ENCODE measurements around the gene RICTOR. TPM values are rescaled to one million over a fixed set of nuclear protein-coding genes. Genes with fewer than 3 reads are reported as not detected.

RICTOR gene
- total RNA-seq, 1 experiment from 2014 or later, result 21.0 TPM

DNA sequence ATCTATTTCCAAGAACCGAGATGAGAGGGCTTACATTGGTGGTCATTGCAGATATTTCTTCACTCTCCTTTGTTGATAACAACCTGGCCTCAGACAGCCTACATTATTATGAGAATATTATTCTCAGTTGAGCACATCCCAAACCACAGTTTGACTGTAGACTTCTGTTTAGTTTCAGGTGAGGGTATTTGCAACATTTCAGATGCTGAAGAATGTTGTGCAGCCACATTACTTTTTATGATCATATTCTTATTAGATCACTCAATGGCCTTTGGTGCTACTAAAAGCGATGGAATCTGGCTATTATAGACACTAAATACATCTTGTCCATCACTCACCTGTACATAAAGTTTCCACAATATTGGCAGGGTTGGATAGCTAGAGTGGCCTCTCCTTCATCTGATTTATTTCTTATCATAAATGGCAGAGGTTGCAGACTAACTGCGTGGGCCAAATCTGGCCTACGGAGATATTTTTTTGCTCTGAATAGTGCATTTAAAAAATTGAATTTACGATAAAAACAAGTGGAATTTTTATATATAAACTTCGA, 26.2 kb upstream of the RICTOR start:
- no peak for DNase-seq (ENCODE audit: low spot score)

- DNase-seq (ENCODE audit: low spot score), result no peak
Observed at GRCh38 chr5:39099831-39100230, 25.6 kb upstream of the RICTOR start.

DNA sequence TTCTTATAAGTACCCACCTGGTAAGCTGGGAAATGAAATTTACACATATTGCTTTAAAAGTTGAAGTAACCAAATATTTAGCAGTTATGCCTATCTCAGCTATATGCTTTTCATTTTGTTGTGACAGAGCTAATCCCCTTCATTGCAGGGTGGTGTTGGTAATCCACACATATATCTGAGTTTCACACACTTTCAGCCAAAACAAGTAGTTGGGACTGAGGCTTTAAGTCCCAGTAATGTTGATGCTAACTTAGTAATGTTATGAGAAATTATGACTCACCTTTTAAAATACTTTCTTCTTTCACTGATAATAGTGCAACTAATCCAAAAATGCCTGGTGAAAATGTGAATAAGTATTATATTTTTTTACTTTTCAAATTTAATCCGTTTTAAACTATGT, 19.2 kb upstream of the RICTOR start:
- DNase-seq (ENCODE audit: low spot score), result peak; percentile 25

- DNase-seq (ENCODE audit: low spot score), result peak; percentile 71
Observed at GRCh38 chr5:39092581-39093351, 18.6 kb upstream of the RICTOR start.

GRCh38 chr5:39091940-39092580, 17.9 kb upstream of the RICTOR start:
- DNase-seq (ENCODE audit: low spot score), result no peak

DNA sequence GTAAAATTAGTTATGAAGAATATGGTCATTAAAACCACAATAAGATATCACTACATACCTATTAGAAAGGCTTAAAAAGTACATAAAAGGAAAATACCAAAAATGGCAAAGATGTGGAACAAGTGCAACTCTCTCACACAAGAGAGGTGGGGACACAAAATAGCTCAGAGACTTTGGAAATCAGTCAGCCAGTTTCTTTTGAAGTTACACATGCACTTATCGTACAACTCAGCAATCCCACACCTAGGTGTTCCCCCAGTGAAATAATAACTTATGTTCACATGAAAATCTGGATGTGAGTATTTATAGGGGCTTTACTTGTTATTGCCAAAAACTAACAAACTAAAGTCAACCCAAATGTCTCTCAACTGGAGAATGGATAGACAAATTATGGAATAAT, 9.8 kb upstream of the RICTOR start:
- DNase-seq (ENCODE audit: low spot score), result no peak

- DNase-seq (ENCODE audit: low spot score), result no peak
Observed at GRCh38 chr5:39082995-39083394, 8.8 kb upstream of the RICTOR start.

GRCh38 chr5:39080597-39081204, 6.5 kb upstream of the RICTOR start:
- DNase-seq (ENCODE audit: low spot score), result peak; percentile 66

DNA sequence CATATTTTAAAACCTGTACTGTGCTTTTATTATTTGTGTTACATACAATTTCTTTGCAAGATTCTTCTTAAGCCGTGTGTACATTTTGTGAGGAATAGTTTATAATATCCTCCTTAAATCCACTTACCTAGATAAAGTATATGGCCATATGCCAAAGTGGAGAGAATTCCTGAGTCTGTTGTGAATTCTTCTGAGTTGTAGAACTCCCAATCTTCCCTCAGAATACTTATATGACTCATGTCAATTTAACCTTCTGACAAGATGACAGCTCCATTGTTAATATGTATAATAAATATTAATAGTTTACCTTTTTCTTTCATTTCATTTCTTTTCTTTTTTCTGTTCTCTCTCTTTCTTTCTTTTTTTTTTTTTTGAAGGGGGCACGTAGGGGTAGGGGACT, 6.0 kb upstream of the RICTOR start:
- no peak for DNase-seq (ENCODE audit: low spot score)

DNA sequence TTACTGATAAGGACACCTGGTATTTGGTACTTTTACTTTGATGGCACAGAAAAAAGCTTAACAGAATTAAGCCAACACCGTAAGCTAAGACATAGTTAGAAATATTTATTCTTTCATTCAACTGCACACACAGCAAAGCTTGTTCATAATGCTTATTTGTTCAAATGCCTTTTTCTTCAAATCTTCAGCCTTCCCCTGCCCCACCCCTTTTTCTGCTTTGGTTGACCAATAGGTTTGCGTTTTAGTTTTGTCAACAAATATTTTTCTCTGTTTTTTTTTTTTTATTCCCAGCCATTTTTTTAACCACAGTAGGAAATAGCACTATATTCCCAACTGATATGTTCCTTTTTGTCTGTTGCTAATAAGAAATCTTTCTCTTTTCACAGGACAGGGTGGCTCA, 4.9 kb upstream of the RICTOR start:
- no peak for DNase-seq (ENCODE audit: low spot score)

- DNase-seq (ENCODE audit: low spot score), result peak; percentile 54
Observed at GRCh38 chr5:39076757-39077728, 2.8 kb upstream of the RICTOR start.

GRCh38 chr5:39076101-39076756, 2.0 kb upstream of the RICTOR start:
- no peak for DNase-seq (ENCODE audit: low spot score)

GRCh38 chr5:39073767-39074016, 507 bp downstream of the RICTOR start:
- no peak for DNase-seq (ENCODE audit: low spot score)

DNA sequence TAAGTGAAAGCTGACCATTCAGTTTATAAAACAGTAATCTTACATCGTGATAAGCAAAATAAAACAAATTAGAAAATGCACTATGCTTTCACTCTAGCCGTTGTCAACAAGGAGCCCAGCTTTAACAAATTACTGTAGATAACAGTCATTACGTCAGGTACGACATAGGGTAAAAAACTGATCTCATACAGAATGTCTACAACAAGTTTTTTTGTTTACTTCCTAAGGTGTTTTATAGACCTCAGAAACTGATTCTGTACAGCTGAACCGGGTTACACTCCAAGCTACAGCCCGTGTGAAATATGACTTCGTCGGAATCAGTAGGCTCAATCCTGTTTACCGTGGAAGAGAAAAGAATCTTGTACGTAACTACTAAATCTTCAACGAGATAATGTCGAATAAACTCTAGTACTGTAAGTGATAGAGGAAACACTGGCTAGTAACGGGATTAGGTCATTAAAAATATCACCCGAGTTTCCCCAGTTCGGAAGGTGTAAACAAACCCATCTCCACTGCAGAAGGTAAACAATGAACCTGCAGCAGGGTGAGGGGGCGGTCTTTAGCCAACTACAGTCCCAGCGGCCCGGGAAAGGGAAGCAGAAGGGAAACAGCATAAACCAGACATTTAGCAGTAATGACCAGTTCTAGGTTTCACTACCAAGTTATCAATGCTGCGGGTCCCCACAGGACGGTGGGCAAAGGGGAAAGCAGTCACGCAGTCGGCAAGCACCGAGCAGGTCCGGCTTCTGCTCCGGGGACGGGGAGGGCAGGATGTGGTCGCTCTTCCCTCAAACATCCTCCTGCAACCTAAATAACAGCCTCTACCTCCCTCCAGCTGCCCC, 1.1 kb downstream of the RICTOR start:
- peak; percentile 49 for DNase-seq (ENCODE audit: low spot score)

DNA sequence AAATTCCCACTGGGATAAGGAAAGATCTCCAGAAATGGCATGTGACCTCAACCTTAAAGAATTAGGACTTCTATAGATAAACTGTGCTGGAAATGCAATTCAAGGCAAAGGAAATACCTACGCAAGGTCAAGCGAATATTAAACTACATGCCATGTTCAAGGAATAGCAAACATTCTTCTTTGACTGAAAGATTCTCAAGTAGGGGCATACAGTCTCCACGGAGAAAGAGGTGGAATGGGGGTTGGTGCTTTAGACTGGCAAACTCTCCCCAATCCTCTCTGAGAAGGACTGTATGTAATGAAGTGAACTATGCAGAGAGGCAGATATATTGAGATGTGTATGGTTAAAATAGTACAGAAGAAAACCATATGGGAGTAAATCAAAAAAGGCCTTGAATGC, 6.1 kb downstream of the RICTOR start:
- DNase-seq (ENCODE audit: low spot score), result no peak

DNA sequence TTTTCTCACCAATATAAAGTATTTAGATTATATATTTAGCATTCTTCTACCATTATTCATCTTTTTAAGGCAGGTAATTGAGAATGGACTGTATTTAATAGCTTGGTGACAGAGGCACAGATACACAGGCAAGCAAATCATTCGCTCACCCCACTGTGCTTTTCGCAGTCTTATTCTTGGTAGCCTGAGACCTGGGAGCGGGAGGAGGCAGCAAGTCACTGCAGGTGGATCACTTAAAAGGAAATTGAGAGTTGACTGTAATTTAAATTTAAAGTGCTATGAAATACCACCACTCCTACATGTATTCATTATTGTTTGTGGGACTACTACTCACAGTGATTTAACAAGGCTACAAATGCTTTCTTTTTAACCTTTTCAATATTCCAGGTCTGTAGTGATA, 9.7 kb downstream of the RICTOR start:
- DNase-seq (ENCODE audit: low spot score), result no peak

DNA sequence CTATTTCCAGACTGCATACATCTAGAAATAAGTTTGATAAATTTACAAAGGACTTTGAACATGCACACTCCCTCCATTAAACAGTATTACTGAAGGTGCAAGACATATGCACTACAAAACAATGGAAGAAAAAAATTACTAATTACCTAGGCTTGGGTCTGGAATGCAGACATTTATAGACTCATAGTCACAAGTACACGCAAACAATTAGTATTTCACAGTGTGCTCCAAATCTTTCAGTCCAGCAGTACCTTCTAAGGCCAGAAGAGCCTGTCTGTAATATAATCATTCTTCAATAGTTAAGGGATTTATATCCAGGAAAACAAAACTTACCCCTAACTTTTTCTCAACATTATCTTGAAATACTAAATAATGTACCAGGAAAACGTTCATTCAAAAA, 11.2 kb downstream of the RICTOR start:
- no peak for DNase-seq (ENCODE audit: low spot score)

DNA sequence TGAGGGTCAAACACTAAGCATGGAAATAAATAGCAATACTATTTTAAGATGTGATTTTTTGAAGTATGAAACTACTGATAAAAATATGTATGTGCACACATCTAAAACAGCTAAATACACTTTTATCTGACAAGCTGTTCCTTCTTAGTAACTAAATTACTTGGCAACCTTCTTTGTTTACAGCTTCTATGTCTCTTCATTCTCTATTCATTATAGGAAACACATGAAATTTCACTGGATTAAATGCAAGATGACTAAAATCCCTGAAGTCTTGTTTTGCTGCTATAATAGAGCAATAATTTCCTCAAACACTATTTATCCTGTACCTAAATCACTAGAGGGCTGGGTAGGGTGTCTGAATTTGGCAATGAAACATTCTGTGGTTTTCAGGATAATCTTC, 11.7 kb downstream of the RICTOR start:
- no peak for DNase-seq (ENCODE audit: low spot score)

DNA sequence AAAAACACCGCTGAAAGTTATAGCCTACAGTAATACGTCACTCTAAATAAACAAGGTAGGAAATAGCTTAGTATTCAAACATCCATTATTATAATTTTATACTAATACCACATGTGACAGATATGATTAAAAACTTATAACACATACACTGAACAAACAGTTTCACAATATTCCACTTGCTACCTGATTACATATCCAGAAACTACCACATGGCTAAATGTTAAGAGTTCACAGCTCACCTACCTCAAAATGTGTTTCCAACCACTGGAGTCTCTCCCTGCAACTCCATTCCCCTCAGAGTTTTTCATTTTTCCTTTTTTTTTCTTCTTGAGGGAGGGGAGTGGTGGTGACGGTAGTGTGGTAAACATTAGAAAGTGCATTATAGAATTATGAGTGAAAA, 12.1 kb downstream of the RICTOR start:
- no peak for DNase-seq (ENCODE audit: low spot score)

GRCh38 chr5:39059064-39059463, 15.1 kb downstream of the RICTOR start:
- no peak for DNase-seq (ENCODE audit: low spot score)

Measured in A172 (cell line).